Upper lobe of left lung (tissue), 6 donors: Measurements from ENCODE around the gene ACTR10. TPM values are rescaled to one million over a fixed set of nuclear protein-coding genes. Genes with fewer than 3 reads are reported as not detected.

Source experiments
- ATAC-seq, 2 donors: fragments of 200-7000 bp; cut with Tn5 transposase; one replicate each; pipeline ENCODE4 v1.9.1; 2022; ENCODE audit warnings: mild to moderate bottlenecking in 2 of 2, moderate library complexity in 2 of 2; ENCODE audit not compliant: low FRiP score in 2 of 2
- DNase-seq, 2 donors: peaks; one replicate each; pipeline ENCODE4 v3.0.0-alpha.2; 2019 to 2020
- H3K27ac ChIP-seq, 4 donors: fragments of 200-600 bp; sonication (generic); one replicate each; pipeline ENCODE4 v1.5.1; 2016 to 2019
- H3K27me3 ChIP-seq, 4 donors: fragments of 200-600 bp; sonication (generic); one replicate each; pipeline ENCODE4 v1.5.1; 2017 to 2019
- H3K36me3 ChIP-seq, 4 donors: fragments of 200-600 bp; sonication (generic); one replicate each; pipeline ENCODE4 v1.5.1; 2016 to 2019
- H3K4me1 ChIP-seq, 4 donors: fragments of 200-600 bp; sonication (generic); one replicate each; pipeline ENCODE4 v1.5.1; 2018 to 2019
- H3K4me3 ChIP-seq, 4 donors: fragments of 200-600 bp; sonication (generic); one replicate each; pipeline ENCODE4 v1.5.1; 2017 to 2019; ENCODE audit warnings: mild to moderate bottlenecking in 2 of 4, moderate library complexity in 1 of 4
- H3K9me3 ChIP-seq, 4 donors: fragments of 200-600 bp; sonication (generic); one replicate each; pipeline ENCODE4 v1.5.1; 2018 to 2019
- CTCF ChIP-seq, 6 experiments: fragments of 450-650 bp in 4 of 6; fragments of 200-600 bp in 2 of 6; sonication (generic) in 2 of 6; IDR thresholded peaks; one replicate each; pipeline ENCODE4 v1.5.1; 2016 to 2019; ENCODE audit warnings: antibody characterized with exemption in 6 of 6
- EP300 ChIP-seq, 4 donors: sonication (generic); formaldehyde crosslinking; IDR thresholded peaks; one replicate each; pipeline ENCODE4 v1.5.1; 2017; ENCODE audit warnings: antibody characterized with exemption in 4 of 4, control low read depth in 2 of 4
- POLR2A ChIP-seq, 4 donors: fragments of 450-650 bp; IDR thresholded peaks; one replicate each; pipeline ENCODE4 v1.5.1; 2016 to 2017; ENCODE audit warnings: antibody characterized with exemption in 4 of 4, mild to moderate bottlenecking in 2 of 4
- POLR2AphosphoS5 ChIP-seq, 2 donors: sonication (generic); formaldehyde crosslinking; IDR thresholded peaks; one replicate each; pipeline ENCODE4 v1.5.1; 2017; ENCODE audit warnings: antibody characterized with exemption in 2 of 2
- WGBS, 2 donors: methylation state at CpG; one replicate each; pipeline ENCODE4 v1.1.5; 2017 to 2018; 5-methylcytosine and 5-hydroxymethylcytosine counted together
- total RNA-seq, 6 donors: library from RNA; depleted of rRNA in 4 of 6; stranded (reverse); fragments of >200 nt in 4 of 6; gene quantifications; one replicate each; pipeline versions ENCODE4 v1.1.0 to v1.2.1, GENCODE V29; 2016 to 2021
- donor health status: DM: no; HTN: no; CAD: no; lungs with moderate emphysema.
- donor health status: DM: no; HTN: yes; CAD: no; lungs with severe emphysema.

Gene ACTR10
- total RNA-seq, 6 donors from 2014 or later = 18.9 to 106 (median 51.7) TPM

GRCh38 chr14:58171090-58171489 is 28.9 kb upstream of the ACTR10 start:
- H3K4me3 ChIP-seq = no peak overlapping the region
- peak; percentile 88 to 92 for ATAC-seq

DNA sequence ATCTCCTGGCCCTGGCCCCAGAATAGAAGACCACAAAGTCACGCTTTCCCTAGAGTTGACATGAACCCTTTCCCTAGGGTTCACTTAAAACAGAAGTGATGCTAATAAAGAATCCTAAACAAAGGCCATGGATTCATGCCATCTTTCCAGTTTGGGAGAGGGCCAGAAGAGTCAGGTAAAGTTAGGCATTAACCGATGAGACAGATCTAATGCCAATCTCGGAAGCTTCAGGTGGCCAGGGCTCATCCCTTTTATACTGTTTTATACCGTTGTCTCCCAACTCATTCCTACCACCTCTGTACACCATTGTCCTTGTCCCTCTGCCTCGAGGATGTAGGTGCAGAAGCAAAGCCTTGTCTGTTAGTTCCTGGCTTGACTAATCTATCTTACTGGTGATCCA is 22.8 kb upstream of the ACTR10 start:
- no peaks in the 10 kb centered on the region for H3K9me3 ChIP-seq
- no peak for DNase-seq
- TF ChIP-seq POLR2AphosphoS5 (IDR thresholded peaks at IDR 0.05) (no peak), EP300 (IDR thresholded peaks at IDR 0.05) (no peak), CTCF (IDR thresholded peaks at IDR 0.05) (no peak), POLR2A (IDR thresholded peaks at IDR 0.05) (no peak)
- H3K27ac ChIP-seq = no peak overlapping the region
- WGBS, 2 donors = 77 to 79% methylated on average over 5 of the region's 5 CpGs
- H3K27me3 ChIP-seq = no peaks in the 10 kb centered on the region
- no peaks in the 10 kb centered on the region for H3K36me3 ChIP-seq
- H3K4me3 ChIP-seq = no peak overlapping the region
- no peaks in the 10 kb centered on the region for H3K4me1 ChIP-seq
- no peak for ATAC-seq

More at GRCh38 chr14:58171090-58171489, 28.9 kb upstream of the ACTR10 start:
- WGBS, 2 donors = 7 to 11% methylated on average over 6 of the region's 6 CpGs
- Histone ChIP-seq H3K27me3 (no peaks in the 10 kb centered on the region), H3K9me3 (no peaks in the 10 kb centered on the region), H3K36me3 (no peaks in the 10 kb centered on the region), H3K27ac (no peak overlapping the region), H3K4me1 (peaks cover 0 to 5% (median 0%) of the 10 kb centered on the region in 4 donors)
- DNase-seq = peak in 1 of 2 donors; percentile 88
- TF ChIP-seq POLR2A (IDR thresholded peaks at IDR 0.05) (no peak), CTCF (IDR thresholded peaks at IDR 0.05) (no peak), EP300 (IDR thresholded peaks at IDR 0.05) (no peak), POLR2AphosphoS5 (IDR thresholded peaks at IDR 0.05) (no peak)

GRCh38 chr14:58189176-58189575 is 10.8 kb upstream of the ACTR10 start:
- Histone ChIP-seq H3K4me1 (no peaks in the 10 kb centered on the region), H3K27me3 (no peaks in the 10 kb centered on the region), H3K27ac (no peak overlapping the region), H3K4me3 (no peak overlapping the region), H3K36me3 (no peaks in the 10 kb centered on the region), H3K9me3 (no peaks in the 10 kb centered on the region)
- 72 to 75% methylated on average over 2 of the region's 2 CpGs for WGBS, 2 donors
- ATAC-seq (no peak), DNase-seq (no peak)
- no peak for TF ChIP-seq POLR2A (IDR thresholded peaks at IDR 0.05)
- TF ChIP-seq CTCF (IDR thresholded peaks at IDR 0.05) = no peak
- TF ChIP-seq POLR2AphosphoS5 (IDR thresholded peaks at IDR 0.05) = no peak
- no peak for TF ChIP-seq EP300 (IDR thresholded peaks at IDR 0.05)

- Histone ChIP-seq H3K9me3 (no peaks in the 10 kb centered on the region), H3K27ac (no peak overlapping the region), H3K27me3 (no peaks in the 10 kb centered on the region), H3K4me1 (no peaks in the 10 kb centered on the region), H3K4me3 (no peak overlapping the region), H3K36me3 (no peaks in the 10 kb centered on the region)
- DNase-seq = no peak
- WGBS, 2 donors = 52 to 65% methylated on average over 3 of the region's 3 CpGs
- TF ChIP-seq POLR2AphosphoS5 (IDR thresholded peaks at IDR 0.05) = no peak
- TF ChIP-seq POLR2A (IDR thresholded peaks at IDR 0.05) = no peak
- TF ChIP-seq EP300 (IDR thresholded peaks at IDR 0.05) = no peak
- no peak for TF ChIP-seq CTCF (IDR thresholded peaks at IDR 0.05)
- no peak for ATAC-seq
These were observed 8.0 kb upstream of the ACTR10 start for GRCh38 chr14:58191763-58192601.

GRCh38 chr14:58193542-58193941 is 6.4 kb upstream of the ACTR10 start:
- Histone ChIP-seq H3K27ac (no peak overlapping the region), H3K4me3 (no peak overlapping the region), H3K4me1 (no peaks in the 10 kb centered on the region), H3K9me3 (no peaks in the 10 kb centered on the region), H3K27me3 (no peaks in the 10 kb centered on the region), H3K36me3 (no peaks in the 10 kb centered on the region)
- 74 to 78% methylated on average over 2 of the region's 2 CpGs for WGBS, 2 donors
- ATAC-seq = no peak
- TF ChIP-seq POLR2A (IDR thresholded peaks at IDR 0.05) (no peak), POLR2AphosphoS5 (IDR thresholded peaks at IDR 0.05) (no peak), EP300 (IDR thresholded peaks at IDR 0.05) (no peak), CTCF (IDR thresholded peaks at IDR 0.05) (no peak)
- DNase-seq = no peak
